ENCODE data around the gene FBXW4.

DNA sequence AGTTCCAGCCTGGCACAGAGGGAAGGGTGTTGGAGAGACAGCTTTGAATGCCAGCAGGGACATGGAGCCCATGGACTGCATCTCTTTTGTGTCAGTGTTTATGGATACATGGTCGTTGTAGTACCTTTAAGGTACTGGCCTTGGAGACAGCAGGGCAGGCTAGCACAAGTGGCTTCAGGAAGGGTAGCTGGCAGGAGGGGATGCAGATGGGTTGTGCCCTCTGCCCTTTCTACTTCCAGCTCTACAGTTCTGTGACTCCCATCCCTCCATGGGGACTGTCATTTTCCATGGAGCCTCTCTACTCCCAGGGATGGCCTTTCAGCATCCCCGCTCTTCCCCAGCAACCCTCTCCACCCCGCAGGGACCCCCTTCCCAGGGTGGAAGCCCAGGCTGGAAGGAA is 132.0 kb downstream of the FBXW4 start:
- TF ChIP-seq, protein P1, sequence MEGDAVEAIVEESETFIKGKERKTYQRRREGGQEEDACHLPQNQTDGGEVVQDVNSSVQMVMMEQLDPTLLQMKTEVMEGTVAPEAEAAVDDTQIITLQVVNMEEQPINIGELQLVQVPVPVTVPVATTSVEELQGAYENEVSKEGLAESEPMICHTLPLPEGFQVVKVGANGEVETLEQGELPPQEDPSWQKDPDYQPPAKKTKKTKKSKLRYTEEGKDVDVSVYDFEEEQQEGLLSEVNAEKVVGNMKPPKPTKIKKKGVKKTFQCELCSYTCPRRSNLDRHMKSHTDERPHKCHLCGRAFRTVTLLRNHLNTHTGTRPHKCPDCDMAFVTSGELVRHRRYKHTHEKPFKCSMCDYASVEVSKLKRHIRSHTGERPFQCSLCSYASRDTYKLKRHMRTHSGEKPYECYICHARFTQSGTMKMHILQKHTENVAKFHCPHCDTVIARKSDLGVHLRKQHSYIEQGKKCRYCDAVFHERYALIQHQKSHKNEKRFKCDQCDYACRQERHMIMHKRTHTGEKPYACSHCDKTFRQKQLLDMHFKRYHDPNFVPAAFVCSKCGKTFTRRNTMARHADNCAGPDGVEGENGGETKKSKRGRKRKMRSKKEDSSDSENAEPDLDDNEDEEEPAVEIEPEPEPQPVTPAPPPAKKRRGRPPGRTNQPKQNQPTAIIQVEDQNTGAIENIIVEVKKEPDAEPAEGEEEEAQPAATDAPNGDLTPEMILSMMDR (IDR thresholded peaks at IDR 0.05), result no peak
- no peak for TF ChIP-seq POLR2A (IDR thresholded peaks at IDR 0.05)
- TF ChIP-seq POLR2AphosphoS5 (IDR thresholded peaks at IDR 0.05), result no peak
- TF ChIP-seq EP300 (IDR thresholded peaks at IDR 0.05), result no peak

Measured in suprapubic skin (tissue), 4 donors.